OCI-LY3 (cell line): Measurements from ENCODE around the gene NIN.

ENCODE experiments used
- EZH2phosphoT487 ChIP-seq: fragments of 200-600 bp; shearing (Covaris generic); IDR thresholded peaks from 2 replicates; pipeline ENCODE4 v1.6.1; 2018; ENCODE audit warnings: antibody characterized with exemption, mixed run types, low read depth
- TF ChIP-seq, protein P1 (sequence below): fragments of 200-600, 300-600 bp; sonication (generic); IDR thresholded peaks from 2 replicates; pipeline ENCODE4 v1.5.1; 2014; ENCODE audit warnings: antibody characterized with exemption, low read length, low read depth

- TF ChIP-seq, protein P1, sequence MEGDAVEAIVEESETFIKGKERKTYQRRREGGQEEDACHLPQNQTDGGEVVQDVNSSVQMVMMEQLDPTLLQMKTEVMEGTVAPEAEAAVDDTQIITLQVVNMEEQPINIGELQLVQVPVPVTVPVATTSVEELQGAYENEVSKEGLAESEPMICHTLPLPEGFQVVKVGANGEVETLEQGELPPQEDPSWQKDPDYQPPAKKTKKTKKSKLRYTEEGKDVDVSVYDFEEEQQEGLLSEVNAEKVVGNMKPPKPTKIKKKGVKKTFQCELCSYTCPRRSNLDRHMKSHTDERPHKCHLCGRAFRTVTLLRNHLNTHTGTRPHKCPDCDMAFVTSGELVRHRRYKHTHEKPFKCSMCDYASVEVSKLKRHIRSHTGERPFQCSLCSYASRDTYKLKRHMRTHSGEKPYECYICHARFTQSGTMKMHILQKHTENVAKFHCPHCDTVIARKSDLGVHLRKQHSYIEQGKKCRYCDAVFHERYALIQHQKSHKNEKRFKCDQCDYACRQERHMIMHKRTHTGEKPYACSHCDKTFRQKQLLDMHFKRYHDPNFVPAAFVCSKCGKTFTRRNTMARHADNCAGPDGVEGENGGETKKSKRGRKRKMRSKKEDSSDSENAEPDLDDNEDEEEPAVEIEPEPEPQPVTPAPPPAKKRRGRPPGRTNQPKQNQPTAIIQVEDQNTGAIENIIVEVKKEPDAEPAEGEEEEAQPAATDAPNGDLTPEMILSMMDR: no peak
- no peak for TF ChIP-seq EZH2phosphoT487
These were observed 44.6 kb upstream of the NIN start for GRCh38 chr14:50875359-50876070.
